ENCODE measurements around the gene RINL.

The RINL gene

DNA sequence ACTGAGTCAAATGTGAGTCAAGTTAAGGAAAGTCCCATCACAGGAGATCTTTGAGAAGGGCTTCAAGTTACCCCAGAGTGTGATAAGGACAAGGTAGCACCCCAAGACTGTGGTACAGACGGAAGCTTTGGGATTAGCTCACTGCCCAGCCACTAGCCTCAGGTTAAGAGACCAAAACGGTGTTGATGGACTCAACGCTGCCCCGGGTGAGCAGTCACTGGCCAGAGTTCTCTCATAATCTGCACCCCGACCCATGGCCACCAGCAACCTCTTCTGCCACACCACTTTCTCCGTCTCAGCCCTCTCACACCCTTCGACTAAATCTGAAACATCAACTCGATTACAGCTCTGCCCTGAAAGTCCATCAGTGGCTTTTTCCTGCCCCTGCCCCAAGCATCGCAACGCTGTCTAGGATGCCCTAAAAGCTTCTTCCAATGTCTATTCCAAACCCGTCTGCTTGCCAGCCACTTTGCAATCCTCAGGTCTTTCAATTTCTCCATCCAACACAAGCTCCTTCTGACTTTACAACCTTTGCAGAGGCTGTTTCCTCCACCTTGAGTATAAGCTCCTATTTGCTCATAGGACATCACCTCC lies 33.9 kb downstream of the RINL start:
- no peaks in the 10 kb centered on the region for H3K27me3 Mint-ChIP-seq (ENCODE audit: low read depth)
- no peaks in the 10 kb centered on the region for H3K9me3 Mint-ChIP-seq
- H3K27ac Mint-ChIP-seq, result peak overlapping the region; percentile 75
- DNase-seq (ENCODE audit: low spot score), result no peak
- H3K36me3 Mint-ChIP-seq (ENCODE audit: low read depth), result peaks cover 92% of the 10 kb centered on the region
- H3K4me3 Mint-ChIP-seq, result peak overlapping the region; percentile 78
- H3K4me1 Mint-ChIP-seq (ENCODE audit: low read depth), result peaks cover 71% of the 10 kb centered on the region

DNA sequence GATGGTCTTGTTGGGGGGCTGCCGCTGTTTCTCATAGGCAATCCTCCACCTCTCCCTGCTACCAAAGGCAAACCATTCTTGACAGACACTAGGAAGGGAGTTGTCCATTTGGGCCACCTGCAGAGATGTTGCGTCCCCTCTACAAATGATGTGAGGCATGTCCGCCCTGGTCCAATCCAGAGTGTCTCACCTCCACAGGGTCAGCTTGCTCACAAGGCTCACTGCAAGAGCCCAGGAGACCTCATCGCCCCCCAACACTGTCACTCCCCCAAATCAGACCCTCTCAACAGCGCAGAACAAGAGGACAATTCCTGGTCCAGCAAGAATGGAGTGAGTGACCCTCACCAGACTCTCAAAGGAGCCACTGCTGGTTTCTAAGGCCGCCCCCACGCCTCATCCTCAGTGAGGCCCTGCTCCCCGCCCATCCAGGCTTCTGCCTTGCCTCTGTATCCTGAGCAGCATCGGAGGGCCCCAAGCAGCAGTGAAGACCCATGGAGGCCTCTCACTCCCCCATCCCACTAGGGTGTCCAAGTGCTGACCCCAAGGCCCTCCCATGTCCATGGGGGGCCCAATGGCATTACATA lies 34.8 kb downstream of the RINL start:
- Mint-ChIP-seq H3K27me3 (ENCODE audit: low read depth) (no peaks in the 10 kb centered on the region), H3K36me3 (ENCODE audit: low read depth) (peaks cover 92% of the 10 kb centered on the region), H3K4me3 (peak overlapping the region; percentile 78), H3K27ac (peak overlapping the region; percentile 91), H3K9me3 (no peaks in the 10 kb centered on the region), H3K4me1 (ENCODE audit: low read depth) (peaks cover 71% of the 10 kb centered on the region)
- no peak for DNase-seq (ENCODE audit: low spot score)

DNA sequence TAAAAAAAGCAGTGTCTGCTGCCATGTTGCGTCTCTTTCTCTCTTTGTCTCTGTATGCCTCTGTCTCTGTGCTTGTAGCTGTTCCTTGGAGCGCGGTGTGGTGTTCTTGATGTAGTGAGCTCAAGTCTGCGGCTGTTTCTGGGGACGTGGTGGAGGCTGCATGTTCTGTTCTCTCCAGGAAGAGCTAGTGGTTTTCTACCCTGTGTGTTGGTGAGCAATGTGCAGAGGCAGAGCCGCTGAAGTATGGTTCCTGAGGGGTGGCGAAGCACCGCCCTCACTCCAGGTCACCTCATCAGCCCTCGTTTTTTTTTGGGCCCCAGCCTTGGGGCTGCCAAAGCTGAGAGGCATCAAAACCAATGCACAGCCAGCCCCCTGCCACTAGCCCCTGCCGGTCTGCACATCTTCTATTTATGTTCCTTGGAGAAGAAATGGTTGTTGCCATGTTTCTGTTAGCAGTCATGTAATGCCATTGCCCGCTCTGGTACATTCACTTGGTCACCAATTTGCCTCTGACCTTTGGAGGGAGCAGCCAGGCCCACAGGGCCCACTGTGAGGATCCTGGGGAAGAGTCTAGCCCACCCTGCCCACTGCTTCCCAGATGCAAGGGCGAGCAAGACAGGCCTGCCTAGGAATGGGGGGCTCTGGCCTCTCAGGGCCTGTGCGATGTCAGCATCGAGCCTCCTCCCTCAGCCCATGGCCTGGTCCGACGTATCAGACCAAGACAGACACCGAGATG lies 35.5 kb downstream of the RINL start:
- Mint-ChIP-seq H3K4me3 (peak overlapping the region; percentile 78), H3K27me3 (ENCODE audit: low read depth) (no peaks in the 10 kb centered on the region), H3K9me3 (no peaks in the 10 kb centered on the region), H3K4me1 (ENCODE audit: low read depth) (peaks cover 65% of the 10 kb centered on the region), H3K36me3 (ENCODE audit: low read depth) (peaks cover 91% of the 10 kb centered on the region), H3K27ac (peak overlapping the region; percentile 91)
- DNase-seq (ENCODE audit: low spot score), result peak; percentile 62

DNA sequence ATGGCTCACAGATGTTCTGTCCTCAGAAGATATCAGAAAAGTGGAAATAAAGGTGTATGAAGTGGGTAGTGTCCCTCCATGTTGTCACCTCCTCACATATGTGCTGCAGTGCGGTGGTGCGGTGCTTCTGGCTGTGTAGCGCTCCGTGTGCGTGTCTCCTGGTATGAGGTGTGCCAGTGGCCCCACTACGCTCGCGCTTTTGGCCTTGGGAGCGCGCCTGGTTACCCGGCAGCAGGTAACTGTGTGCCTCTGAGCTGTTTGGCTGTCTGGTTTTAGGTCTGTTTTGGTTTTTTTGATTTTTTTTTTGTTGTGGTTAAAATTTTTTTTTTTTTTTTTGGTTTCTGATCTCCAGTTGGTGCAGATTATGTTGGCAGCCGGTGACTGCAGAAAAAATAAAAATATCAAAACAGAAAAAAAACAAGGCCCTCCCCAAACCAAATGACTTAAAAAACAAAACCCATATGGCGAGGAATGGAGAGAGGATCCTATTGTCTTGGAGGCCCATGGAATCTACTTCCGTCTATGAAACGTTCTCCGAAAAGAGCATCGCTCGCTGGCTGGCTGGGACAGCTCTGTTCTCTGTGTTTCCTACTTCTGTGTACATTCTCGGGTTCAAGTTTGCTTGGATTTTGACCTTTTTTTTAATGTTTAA lies 36.2 kb downstream of the RINL start:
- no peak for DNase-seq (ENCODE audit: low spot score)
- peaks cover 61% of the 10 kb centered on the region for H3K4me1 Mint-ChIP-seq (ENCODE audit: low read depth)
- H3K27me3 Mint-ChIP-seq (ENCODE audit: low read depth), result no peaks in the 10 kb centered on the region
- H3K4me3 Mint-ChIP-seq, result peak overlapping the region; percentile 78
- no peaks in the 10 kb centered on the region for H3K9me3 Mint-ChIP-seq
- H3K36me3 Mint-ChIP-seq (ENCODE audit: low read depth), result peaks cover 90% of the 10 kb centered on the region
- peak overlapping the region; percentile 91 for H3K27ac Mint-ChIP-seq

DNA sequence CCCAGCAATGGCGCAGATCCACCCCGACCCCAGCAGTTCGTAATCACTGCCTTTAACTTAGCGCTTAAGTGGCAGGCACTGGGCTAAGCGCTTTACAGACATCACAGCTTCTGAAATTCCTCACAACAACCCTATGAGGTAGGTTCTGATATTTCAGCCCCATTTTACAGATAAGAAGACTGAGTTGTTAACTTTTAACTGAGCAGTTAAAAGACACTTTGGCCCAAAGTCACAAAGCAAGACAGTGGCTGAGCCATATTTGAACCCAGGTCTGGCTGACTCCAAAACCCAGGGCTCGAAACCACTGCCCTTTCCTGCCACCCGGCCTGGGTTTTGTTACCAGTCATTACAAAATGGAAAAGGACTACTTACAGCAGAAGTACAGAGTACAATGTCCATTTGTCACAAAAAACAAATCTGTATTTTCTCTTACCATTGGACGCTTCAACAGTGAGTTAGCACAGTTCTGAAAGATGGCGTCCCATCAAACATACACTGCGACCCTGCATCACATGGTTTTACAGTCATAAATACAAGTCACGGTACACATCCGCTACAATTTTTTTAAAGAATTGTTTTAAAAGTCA lies 36.8 kb downstream of the RINL start:
- Mint-ChIP-seq H3K27me3 (ENCODE audit: low read depth) (no peaks in the 10 kb centered on the region), H3K9me3 (no peaks in the 10 kb centered on the region), H3K4me3 (peak overlapping the region; percentile 55), H3K4me1 (ENCODE audit: low read depth) (peaks cover 58% of the 10 kb centered on the region), H3K36me3 (ENCODE audit: low read depth) (peaks cover 91% of the 10 kb centered on the region), H3K27ac (peak overlapping the region; percentile 73)
- no peak for DNase-seq (ENCODE audit: low spot score)

DNA sequence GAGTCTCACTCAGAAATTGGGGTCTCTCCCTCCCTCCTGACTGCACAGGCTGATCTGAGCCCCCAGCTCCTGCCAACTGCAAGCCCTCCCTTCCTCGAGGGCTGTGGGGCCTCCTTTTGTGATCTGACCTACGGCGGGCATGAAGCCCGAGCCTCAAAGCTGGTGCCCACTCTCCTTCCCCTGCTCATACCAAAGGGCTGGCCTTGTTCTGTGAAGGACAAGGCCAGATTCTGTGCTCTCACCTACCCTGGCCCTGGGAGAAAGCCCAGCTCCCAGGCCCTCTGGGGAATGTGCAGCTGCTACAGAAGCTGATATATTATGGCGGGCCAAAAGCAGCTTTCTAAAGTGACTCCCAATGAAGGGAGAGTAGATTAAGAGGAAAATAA lies 37.5 kb downstream of the RINL start:
- H3K36me3 Mint-ChIP-seq (ENCODE audit: low read depth), result peaks cover 90% of the 10 kb centered on the region

DNA sequence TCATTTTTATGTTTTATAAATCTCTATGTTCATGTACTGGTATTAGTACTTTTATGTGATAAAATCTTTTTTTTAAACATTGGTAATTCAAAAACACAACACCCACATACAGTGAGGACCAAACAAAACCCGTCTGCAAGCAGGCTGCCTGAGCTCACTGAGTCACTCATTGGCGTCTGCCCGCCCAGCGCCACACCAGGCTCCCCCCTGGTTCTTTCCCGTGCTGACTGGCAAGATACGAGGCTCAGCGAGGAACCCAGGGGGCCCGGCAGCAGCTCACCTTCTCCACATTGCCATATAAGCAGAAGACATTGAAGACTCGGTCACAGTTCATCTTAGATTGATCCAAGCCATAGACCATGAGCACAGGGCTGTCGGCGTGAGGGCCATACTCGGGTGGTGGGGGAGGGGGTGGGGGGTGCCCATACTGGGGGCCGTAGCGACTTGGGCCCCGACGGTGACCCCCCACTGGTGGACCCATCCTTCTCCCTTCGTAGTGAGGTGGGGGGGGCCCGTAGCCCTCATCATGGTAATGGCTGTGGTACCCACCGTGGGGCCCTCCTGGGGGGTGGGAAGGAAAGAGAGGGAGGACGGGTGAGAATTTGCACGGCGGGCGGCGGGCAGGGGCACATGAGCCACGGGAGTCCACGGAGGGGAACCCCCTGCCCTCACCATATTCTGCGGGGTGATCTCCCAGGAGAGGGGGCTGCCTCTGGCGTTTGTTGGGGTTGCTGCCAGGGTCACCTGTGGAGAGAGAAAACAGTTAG lies 38.1 kb downstream of the RINL start:
- H3K4me3 Mint-ChIP-seq, result no peak overlapping the region
- H3K9me3 Mint-ChIP-seq, result no peaks in the 10 kb centered on the region
- no peaks in the 10 kb centered on the region for H3K27me3 Mint-ChIP-seq (ENCODE audit: low read depth)
- H3K27ac Mint-ChIP-seq, result no peak overlapping the region
- H3K36me3 Mint-ChIP-seq (ENCODE audit: low read depth), result peaks cover 87% of the 10 kb centered on the region
- H3K4me1 Mint-ChIP-seq (ENCODE audit: low read depth), result peaks cover 48% of the 10 kb centered on the region
- DNase-seq (ENCODE audit: low spot score), result no peak

More for the DNA sequence above, 37.5 kb downstream of the RINL start:
- Mint-ChIP-seq H3K9me3 (no peaks in the 10 kb centered on the region), H3K27ac (no peak overlapping the region), H3K27me3 (ENCODE audit: low read depth) (no peaks in the 10 kb centered on the region), H3K4me3 (peak overlapping the region; percentile 55), H3K4me1 (ENCODE audit: low read depth) (peaks cover 52% of the 10 kb centered on the region)
- no peak for DNase-seq (ENCODE audit: low spot score)

DNA sequence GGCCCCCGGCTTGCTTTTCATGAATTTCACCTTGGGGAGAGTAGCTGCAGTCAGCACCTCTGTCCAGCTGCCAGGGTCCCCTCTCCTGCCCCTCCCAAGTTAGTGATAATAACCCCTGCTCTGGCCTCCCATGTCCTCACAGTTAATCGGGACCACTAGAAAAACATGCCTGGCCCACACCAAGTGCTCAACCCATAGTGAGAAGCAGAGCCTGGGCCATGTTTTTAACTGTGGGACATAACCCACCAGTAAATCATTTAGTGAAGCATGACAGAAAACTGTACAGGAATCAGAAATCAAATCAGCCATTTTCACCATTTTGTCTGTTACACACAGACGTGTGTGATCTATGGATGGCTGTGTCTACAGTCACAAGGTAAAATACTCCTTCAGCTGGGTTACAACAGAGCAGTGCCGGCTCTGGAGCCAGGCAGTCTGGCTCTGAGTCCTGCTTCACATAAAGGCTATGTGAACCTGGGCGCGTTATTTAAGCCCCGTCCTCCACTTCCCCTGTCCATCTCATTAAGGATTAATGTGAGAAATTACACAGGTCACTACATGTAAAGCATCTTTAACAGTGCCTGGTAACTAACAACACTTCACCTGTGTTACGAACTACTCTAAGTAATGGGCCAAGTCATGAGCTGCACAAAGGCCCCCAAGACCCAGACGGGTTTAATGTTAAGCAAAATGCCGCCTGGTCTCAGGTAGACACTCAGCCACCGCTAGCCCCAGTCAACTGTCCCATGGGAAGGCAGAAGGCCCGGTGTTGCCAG lies 38.9 kb downstream of the RINL start:
- no peaks in the 10 kb centered on the region for H3K27me3 Mint-ChIP-seq (ENCODE audit: low read depth)
- H3K4me3 Mint-ChIP-seq, result no peak overlapping the region
- peaks cover 83% of the 10 kb centered on the region for H3K36me3 Mint-ChIP-seq (ENCODE audit: low read depth)
- DNase-seq (ENCODE audit: low spot score), result no peak
- peaks cover 43% of the 10 kb centered on the region for H3K4me1 Mint-ChIP-seq (ENCODE audit: low read depth)
- peak overlapping the region; percentile 68 for H3K27ac Mint-ChIP-seq
- H3K9me3 Mint-ChIP-seq, result no peaks in the 10 kb centered on the region

DNA sequence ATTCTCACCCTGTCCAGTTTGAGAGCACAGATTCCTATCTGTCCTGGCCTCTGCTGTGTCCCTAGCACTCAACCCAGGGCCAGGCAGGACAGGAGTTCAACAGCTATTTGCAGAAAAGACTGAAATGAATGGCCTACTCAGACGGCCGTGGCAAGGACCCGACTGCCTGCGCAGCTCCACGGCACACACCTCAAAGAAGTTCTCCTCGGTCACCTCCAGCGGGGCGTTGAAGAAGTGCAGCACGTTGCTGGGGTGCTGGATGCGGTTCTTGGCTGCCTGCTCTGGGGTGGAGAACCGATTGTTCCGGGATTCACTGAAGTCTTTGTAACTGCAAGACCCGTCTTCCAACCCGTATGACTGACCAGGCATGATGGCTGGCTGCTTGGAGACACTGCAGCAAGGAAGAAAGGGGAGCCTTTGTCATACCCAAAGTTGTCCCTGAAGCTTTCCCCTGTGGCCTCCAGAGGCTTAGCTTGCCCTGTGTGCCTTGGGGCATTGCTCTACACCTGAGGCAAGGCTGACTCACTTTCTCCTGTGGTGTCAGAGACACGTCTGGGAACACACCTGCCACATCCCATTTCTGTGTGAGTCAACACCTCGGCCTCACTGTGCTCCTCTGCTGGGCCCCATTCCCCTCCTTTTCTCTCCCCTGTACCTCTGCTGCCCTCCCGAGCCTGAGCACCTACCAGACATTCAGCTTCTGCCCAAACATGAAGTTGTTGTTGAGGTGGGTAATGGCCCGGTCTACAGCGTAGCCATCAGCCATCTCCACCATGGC lies 39.7 kb downstream of the RINL start:
- H3K36me3 Mint-ChIP-seq (ENCODE audit: low read depth), result peaks cover 78% of the 10 kb centered on the region
- H3K9me3 Mint-ChIP-seq, result no peaks in the 10 kb centered on the region
- H3K27me3 Mint-ChIP-seq (ENCODE audit: low read depth), result no peaks in the 10 kb centered on the region
- peaks cover 38% of the 10 kb centered on the region for H3K4me1 Mint-ChIP-seq (ENCODE audit: low read depth)
- DNase-seq (ENCODE audit: low spot score), result peak; percentile 35
- peak overlapping the region; percentile 68 for H3K27ac Mint-ChIP-seq
- no peak overlapping the region for H3K4me3 Mint-ChIP-seq

DNA sequence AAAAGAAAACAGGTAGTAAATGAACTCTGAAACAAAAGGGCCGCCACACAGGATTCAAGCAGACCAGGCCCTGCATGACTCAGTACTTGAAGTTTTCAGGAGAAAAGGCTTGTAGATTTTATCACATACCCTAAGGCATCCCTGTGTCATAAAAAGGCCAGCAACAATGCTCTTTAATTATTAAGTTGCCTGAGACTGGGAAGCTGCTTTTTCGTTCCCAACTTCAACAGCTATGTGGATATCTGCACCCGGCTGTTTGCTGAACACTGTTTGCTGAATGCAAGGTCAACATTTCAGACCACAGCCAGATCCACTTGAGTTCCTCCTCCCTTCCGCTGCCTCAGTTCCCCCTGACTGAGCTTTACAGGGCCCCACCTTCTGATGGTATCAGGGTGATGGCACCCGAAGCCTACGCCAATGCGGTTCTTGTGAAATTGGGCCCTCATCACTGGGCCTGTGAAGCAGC lies 40.4 kb downstream of the RINL start:
- no peak for DNase-seq (ENCODE audit: low spot score)
- H3K36me3 Mint-ChIP-seq (ENCODE audit: low read depth), result peaks cover 71% of the 10 kb centered on the region
- no peaks in the 10 kb centered on the region for H3K9me3 Mint-ChIP-seq
- H3K27ac Mint-ChIP-seq, result no peak overlapping the region
- peaks cover 32% of the 10 kb centered on the region for H3K4me1 Mint-ChIP-seq (ENCODE audit: low read depth)
- no peaks in the 10 kb centered on the region for H3K27me3 Mint-ChIP-seq (ENCODE audit: low read depth)
- no peak overlapping the region for H3K4me3 Mint-ChIP-seq

DNA sequence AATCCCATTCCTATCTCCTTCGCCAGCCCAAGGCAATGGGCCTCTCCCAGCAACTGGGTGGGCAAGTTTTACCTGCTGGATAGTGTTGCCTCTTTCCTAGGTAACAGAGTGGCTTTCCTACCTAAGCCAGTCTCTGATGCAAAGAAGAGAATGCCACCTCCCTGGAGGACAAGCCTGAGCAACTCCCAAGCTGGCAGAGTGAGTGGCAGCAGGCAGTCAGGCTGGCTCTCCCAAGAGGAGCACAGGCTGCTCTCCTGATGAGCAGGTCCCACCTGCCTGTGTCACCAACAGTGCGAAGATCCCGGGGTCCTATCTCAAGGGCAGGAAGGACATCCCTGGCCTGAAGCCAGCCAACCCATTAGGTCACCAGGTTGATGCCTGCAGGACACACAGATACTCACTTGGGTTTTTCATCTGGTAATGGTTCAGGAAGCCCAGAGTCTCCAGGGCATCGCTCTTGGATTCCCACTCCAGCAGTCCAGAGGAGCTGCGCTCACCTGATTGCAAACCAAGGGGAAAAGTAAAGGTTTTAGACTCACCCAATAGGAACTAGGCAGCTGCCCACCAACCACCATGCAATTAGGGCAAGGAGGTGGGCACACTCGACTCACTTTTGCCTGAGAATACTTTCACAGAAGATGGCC lies 41.0 kb downstream of the RINL start:
- H3K4me3 Mint-ChIP-seq, result no peak overlapping the region
- peaks cover 65% of the 10 kb centered on the region for H3K36me3 Mint-ChIP-seq (ENCODE audit: low read depth)
- H3K27ac Mint-ChIP-seq, result no peak overlapping the region
- H3K9me3 Mint-ChIP-seq, result no peaks in the 10 kb centered on the region
- peaks cover 29% of the 10 kb centered on the region for H3K4me1 Mint-ChIP-seq (ENCODE audit: low read depth)
- no peaks in the 10 kb centered on the region for H3K27me3 Mint-ChIP-seq (ENCODE audit: low read depth)
- no peak for DNase-seq (ENCODE audit: low spot score)
